CD4-positive, alpha-beta T cell treated with Interleukin-15 for 1 hour (primary cell): Measurements from ENCODE around the gene ETF1.
"Not testable (repeated sequence)": the region's sequence is repeated elsewhere in the genome, so short reads cannot be mapped to it uniquely, and the experiment has no call there.

ENCODE experiments used
- DNase-seq: peaks from one replicate; pipeline ENCODE4 v3.0.0-alpha.2; 2020

Gene ETF1

DNA sequence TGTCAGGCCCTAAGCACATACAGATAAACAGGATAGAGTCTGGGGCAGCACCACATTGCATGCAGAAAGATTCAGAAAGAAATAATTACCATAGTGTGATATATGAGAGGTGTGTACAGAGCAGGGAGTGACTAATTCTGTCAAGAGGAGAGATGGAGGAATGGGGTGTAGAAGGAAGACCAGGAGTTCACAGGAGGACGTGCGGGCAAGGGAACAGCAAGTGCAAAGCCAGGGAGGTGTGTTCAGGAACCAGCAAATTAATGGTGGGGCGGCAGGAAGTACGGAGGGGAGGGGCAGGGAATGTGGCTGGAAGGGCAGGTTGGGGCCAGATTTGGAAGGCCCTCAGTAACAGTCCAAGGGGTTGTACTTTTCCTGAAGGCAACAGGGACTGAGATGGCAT is 60.4 kb downstream of the ETF1 start:
- no peak for DNase-seq

- DNase-seq: no peak
Observed at GRCh38 chr5:138476918-138477317, 66.1 kb downstream of the ETF1 start.

GRCh38 chr5:138473151-138473550 is 69.9 kb downstream of the ETF1 start:
- not testable (repeated sequence) for DNase-seq

GRCh38 chr5:138472353-138472752 is 70.7 kb downstream of the ETF1 start:
- DNase-seq: no peak

- DNase-seq: no peak
Observed at GRCh38 chr5:138471052-138471361, 72.0 kb downstream of the ETF1 start.

DNA sequence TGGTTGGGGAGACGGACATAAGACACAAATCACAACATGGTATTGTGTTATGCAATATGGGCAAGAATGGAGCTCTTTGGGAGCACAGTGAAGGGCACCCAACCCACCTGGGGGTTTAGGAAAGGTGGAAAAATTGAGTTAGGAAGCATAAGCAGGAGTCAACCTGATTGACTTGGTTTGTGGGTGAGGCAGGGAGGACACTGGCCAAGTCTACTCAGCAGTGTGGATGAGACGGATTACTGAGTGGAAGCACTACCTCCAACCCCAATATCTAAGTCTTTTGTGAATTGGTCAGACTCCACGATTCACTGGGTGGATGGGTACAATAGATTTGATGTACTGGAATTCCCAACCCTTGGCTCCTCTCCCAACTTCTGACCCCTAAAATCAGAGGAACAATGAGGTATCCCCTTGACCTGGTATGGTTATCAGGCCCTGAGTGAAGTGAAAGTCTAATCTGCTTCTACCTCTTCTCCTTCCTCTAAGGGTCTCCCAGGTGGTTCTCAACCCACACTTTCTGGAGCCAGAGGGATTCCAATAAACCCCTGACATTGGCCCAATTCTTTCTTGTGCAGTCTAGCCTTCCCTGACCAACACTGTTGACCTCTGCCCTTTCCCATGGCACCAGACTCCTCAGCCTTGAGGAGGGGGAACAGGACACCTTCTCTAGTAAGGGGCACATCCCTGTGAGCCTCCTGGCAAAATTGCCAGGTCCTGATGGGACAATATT is 72.5 kb downstream of the ETF1 start:
- DNase-seq: no peak

DNA sequence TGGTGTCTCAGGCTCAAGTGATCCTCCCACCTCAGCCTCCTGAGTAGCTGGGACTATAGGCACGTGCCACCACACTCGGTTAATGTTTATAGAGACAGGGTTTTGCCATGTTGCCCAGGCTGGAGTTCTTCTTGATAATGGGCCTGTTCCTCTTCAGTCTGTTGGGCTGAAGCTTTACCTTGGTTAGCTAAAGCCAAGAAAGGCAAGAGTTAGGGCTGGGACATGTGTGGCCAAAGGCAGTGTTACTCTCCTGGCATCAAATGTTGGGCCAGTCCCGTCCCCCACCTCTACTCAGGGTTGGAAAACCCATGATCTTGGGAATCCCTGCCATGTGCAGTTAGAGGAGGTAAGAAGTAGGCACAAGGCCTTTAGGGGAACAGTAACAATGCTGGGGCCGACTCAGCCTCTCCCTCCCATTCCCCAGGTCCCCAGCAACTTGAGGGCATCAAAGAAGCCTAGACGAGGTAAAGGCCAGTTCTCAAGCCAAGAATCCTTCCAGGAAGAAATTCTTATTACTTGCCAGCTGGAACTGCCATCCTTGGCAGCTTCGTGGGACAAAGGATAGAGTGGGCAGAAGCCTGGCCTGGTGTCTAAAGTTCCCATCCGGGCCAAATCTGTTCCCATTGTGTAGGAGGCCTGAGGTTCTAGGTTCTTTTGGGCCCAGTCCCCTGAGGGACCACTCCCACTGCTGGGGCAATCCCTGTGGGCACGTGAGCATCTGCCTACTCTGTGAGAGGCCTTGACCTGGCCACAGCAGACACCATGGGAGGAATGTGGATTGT is 73.3 kb downstream of the ETF1 start:
- peak; percentile 67 for DNase-seq

- DNase-seq: no peak
Observed at GRCh38 chr5:138468966-138469539, 74.0 kb downstream of the ETF1 start.

DNA sequence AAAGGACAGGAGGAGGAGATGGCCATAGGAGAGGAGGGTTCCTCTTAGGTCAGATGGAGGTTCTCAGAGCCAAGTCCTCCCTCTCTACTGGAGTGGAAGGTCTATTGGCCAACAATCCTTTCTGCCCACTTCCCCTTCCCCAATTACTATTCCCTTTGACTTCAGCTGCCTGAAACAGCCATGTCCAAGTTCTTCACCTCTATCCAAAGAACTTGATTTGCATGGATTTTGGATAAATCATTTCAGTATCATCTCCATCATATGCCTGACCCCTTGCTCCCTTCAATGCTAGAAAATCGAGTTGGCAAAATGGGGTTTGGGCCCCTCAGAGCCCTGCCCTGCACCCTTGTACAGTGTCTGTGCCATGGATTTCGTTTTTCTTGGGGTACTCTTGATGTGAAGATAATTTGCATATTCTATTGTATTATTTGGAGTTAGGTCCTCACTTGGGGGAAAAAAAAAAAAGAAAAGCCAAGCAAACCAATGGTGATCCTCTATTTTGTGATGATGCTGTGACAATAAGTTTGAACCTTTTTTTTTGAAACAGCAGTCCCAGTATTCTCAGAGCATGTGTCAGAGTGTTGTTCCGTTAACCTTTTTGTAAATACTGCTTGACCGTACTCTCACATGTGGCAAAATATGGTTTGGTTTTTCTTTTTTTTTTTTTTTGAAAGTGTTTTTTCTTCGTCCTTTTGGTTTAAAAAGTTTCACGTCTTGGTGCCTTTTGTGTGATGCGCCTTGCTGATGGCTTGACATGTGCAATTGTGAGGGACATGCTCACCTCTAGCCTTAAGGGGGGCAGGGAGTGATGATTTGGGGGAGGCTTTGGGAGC is 74.7 kb downstream of the ETF1 start:
- DNase-seq: no peak

DNA sequence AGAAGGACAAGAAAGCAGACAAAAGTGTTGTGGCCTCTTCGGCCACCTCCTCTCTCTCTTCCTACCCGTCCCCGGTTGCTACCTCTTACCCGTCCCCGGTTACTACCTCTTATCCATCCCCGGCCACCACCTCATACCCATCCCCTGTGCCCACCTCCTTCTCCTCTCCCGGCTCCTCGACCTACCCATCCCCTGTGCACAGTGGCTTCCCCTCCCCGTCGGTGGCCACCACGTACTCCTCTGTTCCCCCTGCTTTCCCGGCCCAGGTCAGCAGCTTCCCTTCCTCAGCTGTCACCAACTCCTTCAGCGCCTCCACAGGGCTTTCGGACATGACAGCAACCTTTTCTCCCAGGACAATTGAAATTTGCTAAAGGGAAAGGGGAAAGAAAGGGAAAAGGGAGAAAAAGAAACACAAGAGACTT is 75.3 kb downstream of the ETF1 start:
- DNase-seq: no peak

GRCh38 chr5:138466900-138467710 is 75.9 kb downstream of the ETF1 start:
- DNase-seq: no peak

DNA sequence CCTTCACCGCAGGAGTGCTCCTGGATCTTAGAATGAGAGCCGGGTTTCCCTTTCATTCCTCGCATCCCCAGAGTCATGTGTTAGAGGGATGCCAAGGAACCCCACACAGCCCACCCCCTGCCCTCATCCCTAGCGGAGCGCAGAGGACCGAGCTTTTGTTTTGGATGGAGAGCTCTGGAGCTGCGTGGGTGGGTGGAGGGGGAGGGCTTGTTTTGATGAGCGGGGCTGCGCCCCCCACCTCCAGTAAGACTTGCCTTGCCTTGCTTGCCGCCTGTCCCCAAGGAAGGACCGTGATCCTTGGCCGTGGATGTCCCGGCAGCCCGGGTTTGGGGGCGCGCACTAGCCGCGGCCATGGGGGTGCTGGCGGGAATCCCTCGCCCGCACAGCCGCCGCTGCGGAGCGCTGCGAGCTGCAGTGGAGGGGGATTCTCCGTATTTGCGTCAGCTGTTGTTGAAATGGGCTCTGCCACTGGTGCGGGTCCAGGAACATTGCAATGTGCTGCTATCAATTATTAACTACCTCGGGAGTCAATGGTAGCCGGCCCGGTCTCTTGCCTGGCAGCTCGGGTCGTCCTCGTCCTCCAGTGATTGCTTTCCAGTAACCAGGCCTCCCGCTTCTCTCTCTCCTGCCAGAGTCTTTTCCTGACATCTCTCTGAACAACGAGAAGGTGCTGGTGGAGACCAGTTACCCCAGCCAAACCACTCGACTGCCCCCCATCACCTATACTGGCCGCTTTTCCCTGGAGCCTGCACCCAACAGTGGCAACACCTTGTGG is 76.7 kb downstream of the ETF1 start:
- no peak for DNase-seq

DNA sequence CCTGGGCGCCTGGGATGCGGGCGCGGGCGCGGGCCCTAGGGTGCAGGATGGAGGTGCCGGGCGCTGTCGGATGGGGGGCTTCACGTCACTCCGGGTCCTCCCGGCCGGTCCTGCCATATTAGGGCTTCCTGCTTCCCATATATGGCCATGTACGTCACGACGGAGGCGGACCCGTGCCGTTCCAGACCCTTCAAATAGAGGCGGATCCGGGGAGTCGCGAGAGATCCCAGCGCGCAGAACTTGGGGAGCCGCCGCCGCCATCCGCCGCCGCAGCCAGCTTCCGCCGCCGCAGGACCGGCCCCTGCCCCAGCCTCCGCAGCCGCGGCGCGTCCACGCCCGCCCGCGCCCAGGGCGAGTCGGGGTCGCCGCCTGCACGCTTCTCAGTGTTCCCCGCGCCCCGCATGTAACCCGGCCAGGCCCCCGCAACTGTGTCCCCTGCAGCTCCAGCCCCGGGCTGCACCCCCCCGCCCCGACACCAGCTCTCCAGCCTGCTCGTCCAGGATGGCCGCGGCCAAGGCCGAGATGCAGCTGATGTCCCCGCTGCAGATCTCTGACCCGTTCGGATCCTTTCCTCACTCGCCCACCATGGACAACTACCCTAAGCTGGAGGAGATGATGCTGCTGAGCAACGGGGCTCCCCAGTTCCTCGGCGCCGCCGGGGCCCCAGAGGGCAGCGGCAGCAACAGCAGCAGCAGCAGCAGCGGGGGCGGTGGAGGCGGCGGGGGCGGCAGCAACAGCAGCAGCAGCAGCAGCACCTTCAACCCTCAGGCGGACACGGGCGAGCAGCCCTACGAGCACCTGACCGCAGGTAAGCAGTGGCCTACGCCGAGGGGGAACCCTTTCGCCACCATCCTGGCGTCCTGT is 77.5 kb downstream of the ETF1 start, which contains the start of gene EGR1:
Gene EGR1, plus strand, starts transcription at position 219 of the 864 bp plus-strand sequence. Its CDS starts 283 bp downstream, at position 502.
- DNase-seq: peak; percentile 96

GRCh38 chr5:138464388-138465260 is 78.4 kb downstream of the ETF1 start:
- peak; percentile 96 for DNase-seq

- DNase-seq: peak; percentile 94
Observed at GRCh38 chr5:138464008-138464387, 79.0 kb downstream of the ETF1 start.

DNA sequence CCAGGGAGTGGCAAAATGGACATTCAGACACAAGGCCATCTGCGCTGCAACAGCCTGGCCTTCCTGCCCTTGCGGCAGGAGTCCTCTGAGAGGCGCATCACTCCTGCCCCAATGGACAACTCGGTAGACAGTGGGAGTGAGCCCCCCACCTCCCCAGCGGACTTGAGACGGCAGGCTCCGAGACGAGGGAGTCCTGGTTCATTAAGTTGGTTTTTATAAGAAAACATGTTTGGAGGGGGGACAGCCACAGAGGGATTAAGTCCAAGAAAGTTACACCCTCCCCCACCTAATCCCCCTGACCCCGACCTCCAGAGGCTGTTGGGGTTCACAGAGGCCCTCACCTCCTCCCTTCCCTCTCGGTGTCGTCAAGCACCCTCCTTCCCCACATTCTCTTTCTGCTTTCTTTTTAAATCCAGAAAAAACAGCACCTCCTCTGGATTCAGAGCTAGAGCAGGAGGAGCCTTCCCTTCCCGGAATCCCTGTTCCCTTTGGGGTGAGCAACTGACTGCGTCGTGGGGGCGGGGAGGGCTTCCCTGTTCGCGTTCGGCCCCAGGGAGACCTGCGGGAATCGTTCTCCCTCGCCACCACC is 79.5 kb downstream of the ETF1 start:
- DNase-seq: no peak

DNA sequence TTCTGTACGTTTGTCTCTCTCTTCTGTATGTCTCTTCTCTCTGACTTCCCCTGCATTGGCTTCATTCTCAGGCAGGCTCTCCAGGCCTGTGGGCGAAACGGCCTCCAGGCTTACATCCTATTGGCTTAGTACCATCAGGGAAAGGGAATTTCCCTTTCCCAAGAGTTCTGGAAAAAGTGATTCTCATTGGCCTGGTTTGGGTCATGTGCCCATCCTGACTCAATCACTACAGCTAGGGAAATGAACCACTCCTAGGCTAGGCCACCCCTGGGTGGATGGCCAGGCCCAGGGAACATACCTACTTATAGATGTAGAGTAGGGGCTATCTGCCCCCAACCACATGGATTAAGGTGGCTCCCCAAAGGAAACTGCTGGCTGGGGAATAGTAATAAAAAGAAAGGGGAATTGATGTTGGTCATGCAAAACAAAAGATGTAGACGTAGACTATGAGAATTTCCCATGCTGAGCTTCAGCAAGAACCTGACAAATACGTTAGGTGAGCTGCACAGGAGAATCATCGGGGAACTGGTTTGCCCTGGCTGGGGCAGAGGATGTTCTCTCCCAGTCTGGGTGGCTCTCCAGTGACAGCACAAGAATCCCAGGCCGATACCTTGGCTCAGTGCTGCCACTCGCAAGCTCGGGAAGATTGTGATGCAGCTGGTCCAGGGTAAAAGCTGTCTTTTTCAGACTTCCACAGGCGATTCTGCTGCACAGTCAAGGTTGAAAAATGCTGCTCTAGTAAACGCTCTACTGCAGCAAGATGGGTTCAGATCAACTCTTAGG is 81.5 kb downstream of the ETF1 start:
- DNase-seq: no peak

DNA sequence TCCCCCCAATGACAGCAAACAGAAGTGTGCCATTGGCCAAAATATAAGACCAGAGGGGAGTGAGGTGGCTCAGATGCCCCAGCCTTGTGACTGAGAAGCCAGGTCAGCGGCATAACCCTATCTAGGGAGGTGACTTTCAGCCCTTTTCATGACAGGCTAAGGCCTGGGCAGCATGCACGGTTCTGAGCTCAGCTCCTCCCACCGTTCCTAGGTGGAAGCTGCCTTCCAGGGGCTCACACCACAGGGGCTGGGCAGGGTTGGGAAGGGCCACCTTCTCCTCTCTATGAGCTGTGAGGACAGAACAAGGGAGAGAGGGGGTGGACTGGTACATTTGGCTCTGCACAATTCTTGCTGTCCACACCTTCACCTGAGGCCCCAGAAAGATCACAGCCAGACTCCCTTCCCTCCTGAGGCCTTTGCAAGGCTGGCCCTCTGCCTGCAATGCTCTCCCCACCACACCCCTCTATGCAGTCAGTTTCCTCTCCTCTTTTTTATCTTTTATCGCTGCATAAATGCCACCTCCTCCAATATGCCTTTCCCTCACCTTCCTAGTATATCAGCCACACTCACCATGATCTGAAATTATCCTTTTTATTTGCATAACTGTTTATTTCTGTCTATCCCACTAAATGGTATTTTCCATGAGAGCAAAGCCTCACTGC is 82.9 kb downstream of the ETF1 start:
- no peak for DNase-seq
